Astrocyte (in vitro differentiated cells and primary cell): ENCODE data around the gene TNRC6C.

Experiments
- CTCF ChIP-seq: IDR thresholded peaks from 2 replicates; pipeline ENCODE4 v1.5.1; 2011; ENCODE audit warnings: low read depth, mild to moderate bottlenecking, inconsistent platforms, low read length, moderate library complexity; ENCODE audit not compliant: insufficient read depth
- EZH2 ChIP-seq: IDR thresholded peaks from 2 replicates; pipeline ENCODE4 v1.6.1; 2012; ENCODE audit warnings: mild to moderate bottlenecking, low read length, inconsistent platforms; ENCODE audit not compliant: insufficient read depth

- TF ChIP-seq CTCF = no peak
- no peak for TF ChIP-seq EZH2
Observed at GRCh38 chr17:77929180-77929564, 29.3 kb upstream of the TNRC6C start.
